Glutamatergic neuron (in vitro differentiated cells): ENCODE results near the gene P2RY8. TPM values are rescaled to one million over a fixed set of nuclear protein-coding genes. Genes with fewer than 3 reads are reported as not detected.

Source experiments
- DNase-seq: peaks from one replicate; pipeline ENCODE4 v3.0.0; 2022
- H3K27ac Mint-ChIP-seq: one replicate; pipeline ENCODE4 v1.8.0; 2020; ENCODE audit warnings: mild to moderate bottlenecking, mixed read lengths, inconsistent platforms; ENCODE audit not compliant: unreplicated experiment
- H3K27me3 Mint-ChIP-seq: one replicate; pipeline ENCODE4 v1.8.0; 2020; ENCODE audit warnings: mild to moderate bottlenecking, moderate library complexity, mixed read lengths, inconsistent platforms; ENCODE audit not compliant: unreplicated experiment
- H3K36me3 Mint-ChIP-seq: one replicate; pipeline ENCODE4 v1.8.0; 2020; ENCODE audit warnings: mild to moderate bottlenecking, mixed read lengths, inconsistent platforms; ENCODE audit not compliant: unreplicated experiment
- H3K4me1 Mint-ChIP-seq: one replicate; pipeline ENCODE4 v1.8.0; 2020; ENCODE audit warnings: mild to moderate bottlenecking, low read depth, mixed read lengths, inconsistent platforms; ENCODE audit not compliant: unreplicated experiment
- H3K4me3 Mint-ChIP-seq: one replicate; pipeline ENCODE4 v1.8.0; 2020; ENCODE audit warnings: mild to moderate bottlenecking, mixed read lengths, inconsistent platforms; ENCODE audit not compliant: unreplicated experiment
- H3K9me3 Mint-ChIP-seq: one replicate; pipeline ENCODE4 v1.8.0; 2020; ENCODE audit warnings: mild to moderate bottlenecking, moderate library complexity, mixed read lengths, inconsistent platforms; ENCODE audit not compliant: unreplicated experiment
- total RNA-seq: library from RNA; stranded (reverse); fragmentation: NEBNext Ultra II Directional; extraction: Animal tissue kit (Norgen Biotek cat#: 25700); gene quantifications from one replicate; pipeline ENCODE4 v1.2.1, GENCODE V29; 2021; ENCODE audit not compliant: unreplicated experiment
- TF ChIP-seq, protein P1 (sequence below): fragments of 200-600 bp; sonication (generic); IDR thresholded peaks from one replicate; pipeline ENCODE4 v1.5.0; 2021; ENCODE audit not compliant: partially characterized antibody, unreplicated experiment

Gene P2RY8
- total RNA-seq, 1 donor from 2014 or later = 2.3 TPM

DNA sequence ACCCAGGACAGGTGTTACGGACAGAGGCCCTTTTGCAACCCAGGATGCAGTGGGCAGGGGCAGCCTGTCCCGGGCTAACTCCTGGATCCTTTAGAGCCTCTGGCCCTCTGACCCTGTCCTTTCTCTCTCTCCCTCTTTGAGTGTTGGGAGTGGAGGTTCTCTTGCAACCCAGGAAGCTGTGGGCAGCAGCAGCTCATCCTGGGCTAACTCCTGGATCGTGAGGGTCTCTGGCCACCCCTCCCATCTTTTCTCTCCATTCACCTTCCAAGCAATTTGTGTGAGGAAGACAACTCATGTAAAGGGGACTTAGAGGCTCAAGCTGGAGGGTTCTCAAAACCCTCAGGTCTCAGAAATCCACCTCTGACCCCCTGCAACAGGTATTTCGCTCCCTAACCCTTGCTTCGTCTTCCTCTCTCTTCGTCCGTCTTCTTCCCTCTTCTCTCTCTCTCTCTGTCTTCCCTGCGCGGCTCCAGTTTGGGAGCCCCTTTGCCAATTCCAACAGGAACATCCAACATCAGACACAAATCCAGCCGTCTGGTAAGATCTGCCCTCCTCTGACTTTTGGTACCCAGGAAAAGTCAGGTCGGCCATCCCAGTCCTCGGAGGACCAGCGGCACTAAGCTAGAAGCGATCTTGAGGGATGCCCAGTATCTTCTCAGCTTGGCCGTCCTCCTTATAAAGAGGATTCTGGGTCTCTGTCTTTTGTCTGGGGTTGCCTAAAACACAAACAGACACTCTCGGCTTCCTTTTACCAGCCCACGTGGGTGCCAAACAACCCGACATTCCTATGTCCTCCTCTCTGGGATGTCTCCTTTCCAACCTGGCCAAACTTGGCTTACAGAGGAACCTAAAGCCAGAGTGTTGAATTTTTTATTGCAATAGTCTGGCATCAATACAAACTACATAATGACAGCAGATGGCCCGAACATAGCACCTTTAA lies 92.2 kb downstream of the P2RY8 start:
- H3K4me3 Mint-ChIP-seq = no peak overlapping the region
- peaks cover 31% of the 10 kb centered on the region for H3K9me3 Mint-ChIP-seq
- no peaks in the 10 kb centered on the region for H3K4me1 Mint-ChIP-seq
- DNase-seq = no peak
- H3K36me3 Mint-ChIP-seq = peaks cover 58% of the 10 kb centered on the region
- H3K27me3 Mint-ChIP-seq = peaks cover 13% of the 10 kb centered on the region
- TF ChIP-seq, protein P1, sequence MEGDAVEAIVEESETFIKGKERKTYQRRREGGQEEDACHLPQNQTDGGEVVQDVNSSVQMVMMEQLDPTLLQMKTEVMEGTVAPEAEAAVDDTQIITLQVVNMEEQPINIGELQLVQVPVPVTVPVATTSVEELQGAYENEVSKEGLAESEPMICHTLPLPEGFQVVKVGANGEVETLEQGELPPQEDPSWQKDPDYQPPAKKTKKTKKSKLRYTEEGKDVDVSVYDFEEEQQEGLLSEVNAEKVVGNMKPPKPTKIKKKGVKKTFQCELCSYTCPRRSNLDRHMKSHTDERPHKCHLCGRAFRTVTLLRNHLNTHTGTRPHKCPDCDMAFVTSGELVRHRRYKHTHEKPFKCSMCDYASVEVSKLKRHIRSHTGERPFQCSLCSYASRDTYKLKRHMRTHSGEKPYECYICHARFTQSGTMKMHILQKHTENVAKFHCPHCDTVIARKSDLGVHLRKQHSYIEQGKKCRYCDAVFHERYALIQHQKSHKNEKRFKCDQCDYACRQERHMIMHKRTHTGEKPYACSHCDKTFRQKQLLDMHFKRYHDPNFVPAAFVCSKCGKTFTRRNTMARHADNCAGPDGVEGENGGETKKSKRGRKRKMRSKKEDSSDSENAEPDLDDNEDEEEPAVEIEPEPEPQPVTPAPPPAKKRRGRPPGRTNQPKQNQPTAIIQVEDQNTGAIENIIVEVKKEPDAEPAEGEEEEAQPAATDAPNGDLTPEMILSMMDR = no peak
- H3K27ac Mint-ChIP-seq = peak overlapping the region; percentile 23

DNA sequence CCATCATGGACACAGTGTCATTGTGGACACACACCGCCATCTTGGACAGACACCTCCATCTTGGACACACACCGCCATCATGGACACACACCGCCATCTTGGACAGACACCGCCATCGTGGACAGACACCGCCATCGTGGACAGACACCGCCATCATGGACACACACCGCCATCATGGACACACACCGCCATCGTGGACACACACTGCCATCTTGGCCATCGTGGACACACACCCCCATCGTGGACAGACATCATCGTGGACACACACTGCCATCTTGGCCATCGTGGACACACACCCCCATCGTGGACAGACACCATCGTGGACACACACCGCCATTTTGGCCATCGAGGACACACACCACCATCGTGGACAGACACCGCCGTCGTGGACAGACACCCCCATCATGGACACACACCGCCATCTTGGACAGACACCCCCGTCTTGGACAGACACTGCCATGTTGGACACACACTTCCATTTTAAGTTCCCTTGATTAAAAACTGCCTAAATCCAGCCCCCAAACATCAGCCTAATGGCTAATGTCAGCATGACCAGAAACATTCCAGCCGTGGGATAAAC lies 93.4 kb downstream of the P2RY8 start:
- no peak for DNase-seq
- Mint-ChIP-seq H3K27me3 (peaks cover 14% of the 10 kb centered on the region), H3K4me3 (no peak overlapping the region), H3K4me1 (no peaks in the 10 kb centered on the region), H3K27ac (no peak overlapping the region), H3K9me3 (peaks cover 22% of the 10 kb centered on the region), H3K36me3 (peaks cover 50% of the 10 kb centered on the region)
- TF ChIP-seq, protein P1 = no peak

DNA sequence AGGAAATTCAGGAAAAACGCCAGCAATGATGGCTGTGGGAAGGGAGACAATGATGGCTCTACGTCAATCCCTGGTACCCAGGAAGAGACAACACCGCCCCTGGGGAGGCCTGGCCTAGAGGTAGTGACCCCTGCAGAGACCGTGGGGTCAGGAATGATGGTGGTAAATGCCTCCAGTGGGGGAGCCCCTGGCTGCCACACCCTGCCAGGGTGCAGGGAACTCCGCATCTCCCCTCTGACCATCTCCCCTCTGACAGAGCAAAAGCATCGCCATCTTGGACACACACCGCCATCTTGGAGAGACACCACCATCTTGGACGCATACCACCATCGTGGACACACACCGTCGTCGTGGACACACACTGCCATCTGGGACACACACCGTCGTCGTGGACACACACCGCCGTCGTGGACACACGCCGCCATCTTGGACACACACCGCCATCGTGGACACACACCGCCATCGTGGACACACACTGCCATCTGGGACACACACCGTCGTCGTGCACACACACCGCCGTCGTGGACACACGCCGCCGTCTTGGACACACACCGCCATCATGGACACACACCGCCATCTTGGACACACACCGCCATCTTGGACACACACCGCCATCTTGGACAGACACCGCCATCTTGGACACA lies 94.1 kb downstream of the P2RY8 start:
- Mint-ChIP-seq H3K4me3 (no peak overlapping the region), H3K36me3 (peaks cover 46% of the 10 kb centered on the region), H3K9me3 (peaks cover 17% of the 10 kb centered on the region), H3K27me3 (peaks cover 10% of the 10 kb centered on the region), H3K27ac (no peak overlapping the region), H3K4me1 (no peaks in the 10 kb centered on the region)
- TF ChIP-seq, protein P1 = no peak
- no peak for DNase-seq

DNA sequence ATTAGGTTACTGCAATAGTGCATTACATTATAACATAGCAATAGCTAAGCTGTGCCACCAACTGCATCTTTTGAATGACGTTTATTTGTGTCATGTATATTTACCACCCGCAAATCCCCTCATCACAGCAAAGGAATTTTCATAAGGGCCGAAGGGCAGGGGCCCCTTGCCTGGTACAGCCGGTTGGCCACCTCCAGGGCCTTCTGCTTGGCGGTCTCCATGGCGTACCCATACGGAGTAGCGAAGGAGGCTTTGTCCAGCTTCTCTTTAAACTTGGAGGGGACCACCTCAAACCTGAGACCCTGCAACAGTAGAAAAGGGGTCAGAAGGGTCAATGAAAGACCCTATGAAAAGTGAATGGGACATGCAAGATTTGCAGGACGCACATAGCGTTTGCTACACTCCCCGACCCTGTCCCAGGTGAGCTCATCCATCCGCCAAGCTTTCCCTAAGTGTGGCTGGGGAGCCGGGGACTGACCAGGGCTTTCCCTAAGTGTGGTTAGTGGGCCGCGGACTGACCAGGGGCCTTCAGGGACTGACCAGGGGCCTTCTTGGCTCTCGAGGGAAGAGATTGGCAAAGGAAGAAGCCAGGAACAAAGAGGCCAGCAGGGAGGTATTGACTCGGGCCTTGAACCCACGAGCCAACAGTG lies 94.8 kb downstream of the P2RY8 start:
- peaks cover 12% of the 10 kb centered on the region for H3K27me3 Mint-ChIP-seq
- TF ChIP-seq, protein P1 = no peak
- peaks cover 44% of the 10 kb centered on the region for H3K36me3 Mint-ChIP-seq
- no peaks in the 10 kb centered on the region for H3K4me1 Mint-ChIP-seq
- DNase-seq = no peak
- H3K27ac Mint-ChIP-seq = no peak overlapping the region
- H3K4me3 Mint-ChIP-seq = no peak overlapping the region
- H3K9me3 Mint-ChIP-seq = peaks cover 17% of the 10 kb centered on the region
